ENCODE data around the gene MICAL2.

MICAL2 gene, protein sequence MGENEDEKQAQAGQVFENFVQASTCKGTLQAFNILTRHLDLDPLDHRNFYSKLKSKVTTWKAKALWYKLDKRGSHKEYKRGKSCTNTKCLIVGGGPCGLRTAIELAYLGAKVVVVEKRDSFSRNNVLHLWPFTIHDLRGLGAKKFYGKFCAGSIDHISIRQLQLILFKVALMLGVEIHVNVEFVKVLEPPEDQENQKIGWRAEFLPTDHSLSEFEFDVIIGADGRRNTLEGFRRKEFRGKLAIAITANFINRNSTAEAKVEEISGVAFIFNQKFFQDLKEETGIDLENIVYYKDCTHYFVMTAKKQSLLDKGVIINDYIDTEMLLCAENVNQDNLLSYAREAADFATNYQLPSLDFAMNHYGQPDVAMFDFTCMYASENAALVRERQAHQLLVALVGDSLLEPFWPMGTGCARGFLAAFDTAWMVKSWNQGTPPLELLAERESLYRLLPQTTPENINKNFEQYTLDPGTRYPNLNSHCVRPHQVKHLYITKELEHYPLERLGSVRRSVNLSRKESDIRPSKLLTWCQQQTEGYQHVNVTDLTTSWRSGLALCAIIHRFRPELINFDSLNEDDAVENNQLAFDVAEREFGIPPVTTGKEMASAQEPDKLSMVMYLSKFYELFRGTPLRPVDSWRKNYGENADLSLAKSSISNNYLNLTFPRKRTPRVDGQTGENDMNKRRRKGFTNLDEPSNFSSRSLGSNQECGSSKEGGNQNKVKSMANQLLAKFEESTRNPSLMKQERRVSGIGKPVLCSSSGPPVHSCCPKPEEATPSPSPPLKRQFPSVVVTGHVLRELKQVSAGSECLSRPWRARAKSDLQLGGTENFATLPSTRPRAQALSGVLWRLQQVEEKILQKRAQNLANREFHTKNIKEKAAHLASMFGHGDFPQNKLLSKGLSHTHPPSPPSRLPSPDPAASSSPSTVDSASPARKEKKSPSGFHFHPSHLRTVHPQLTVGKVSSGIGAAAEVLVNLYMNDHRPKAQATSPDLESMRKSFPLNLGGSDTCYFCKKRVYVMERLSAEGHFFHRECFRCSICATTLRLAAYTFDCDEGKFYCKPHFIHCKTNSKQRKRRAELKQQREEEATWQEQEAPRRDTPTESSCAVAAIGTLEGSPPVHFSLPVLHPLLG

DNA sequence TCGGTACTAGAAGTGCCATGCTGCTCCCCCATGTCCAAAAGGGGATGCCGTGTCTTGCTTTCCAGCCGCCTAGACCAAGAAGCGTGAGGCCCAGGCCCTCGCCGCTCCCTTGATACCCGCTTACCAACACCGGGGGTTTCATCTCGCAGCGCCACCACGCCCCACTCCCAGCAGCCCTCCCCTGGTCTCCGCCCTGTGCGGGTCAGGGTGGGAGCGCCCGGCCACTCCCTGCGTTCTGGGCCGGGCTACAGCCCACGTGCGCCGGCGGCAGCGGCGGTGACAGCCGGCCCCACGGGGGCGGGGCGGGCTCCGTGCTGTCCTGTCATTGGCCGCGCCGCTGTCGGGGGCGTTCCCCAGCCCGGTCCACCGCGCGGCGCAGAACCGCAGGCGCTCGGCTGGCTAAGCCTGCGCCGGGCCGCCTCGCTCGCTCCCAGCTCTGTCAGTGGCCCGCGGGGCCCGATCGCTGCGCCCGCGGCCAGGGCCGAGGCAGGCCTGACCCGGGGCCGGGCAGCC, at the start of gene MICAL2:
TSS of gene MICAL2 (plus strand) at position 390 of the 513 bp plus-strand sequence. CDS start 51,566 bp downstream, outside the sequence.
- peak; percentile 81 for DNase-seq (ENCODE audit: low read depth)

DNA sequence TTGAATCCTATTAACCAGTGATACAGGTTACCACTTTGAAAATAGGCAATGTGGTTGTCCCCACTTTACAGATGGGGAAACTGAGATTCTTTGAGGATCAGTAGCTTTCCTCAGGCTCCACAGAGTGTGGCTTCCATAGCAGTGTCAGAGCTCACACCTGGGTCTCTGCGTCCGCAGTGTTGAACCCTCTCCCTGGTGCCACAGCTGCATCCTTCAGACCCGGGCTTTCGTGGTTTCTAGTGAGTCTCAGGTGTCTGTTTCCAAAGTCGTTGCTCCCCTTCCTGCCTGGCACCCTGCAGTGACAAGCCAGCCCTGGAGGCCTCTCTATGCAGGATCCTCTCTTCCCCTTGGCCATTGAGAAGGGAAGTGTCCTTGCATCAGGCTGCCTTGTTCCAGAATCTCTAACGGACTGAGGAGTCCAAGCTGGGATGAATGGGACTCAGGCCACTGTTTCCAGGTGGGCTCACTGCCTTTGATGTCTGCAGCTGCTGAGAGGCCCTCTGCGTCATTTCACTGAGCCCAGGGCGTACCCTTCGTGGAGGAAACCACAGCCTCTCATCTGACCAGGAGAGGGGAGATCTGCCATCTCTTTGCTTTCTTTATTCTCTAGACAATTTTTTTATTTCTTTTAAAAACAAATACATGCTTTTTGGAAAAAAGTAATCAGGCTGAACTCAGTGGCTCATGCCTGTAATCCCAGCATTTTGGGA, 48.4 kb upstream of the MICAL2 start:
- no peak for DNase-seq (ENCODE audit: low read depth)

DNA sequence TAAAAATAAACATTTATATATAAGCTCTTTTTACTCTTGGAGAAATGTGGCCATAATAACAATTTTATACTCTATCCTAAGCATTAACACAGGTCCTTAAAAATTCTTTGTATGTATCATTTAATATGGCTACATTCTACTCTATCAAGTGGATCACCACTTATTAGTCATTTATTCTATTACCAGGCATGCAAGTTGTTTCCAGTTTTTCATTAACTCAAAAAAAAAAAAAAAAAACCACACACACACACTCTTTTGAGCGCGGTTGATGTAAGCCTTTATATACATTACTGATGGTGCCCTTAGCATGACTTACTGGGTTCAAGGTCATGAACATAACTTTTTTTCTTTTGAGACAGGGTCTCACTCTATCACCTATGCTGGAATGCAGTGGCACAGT, 47.1 kb upstream of the MICAL2 start:
- no peak for DNase-seq (ENCODE audit: low read depth)

DNA sequence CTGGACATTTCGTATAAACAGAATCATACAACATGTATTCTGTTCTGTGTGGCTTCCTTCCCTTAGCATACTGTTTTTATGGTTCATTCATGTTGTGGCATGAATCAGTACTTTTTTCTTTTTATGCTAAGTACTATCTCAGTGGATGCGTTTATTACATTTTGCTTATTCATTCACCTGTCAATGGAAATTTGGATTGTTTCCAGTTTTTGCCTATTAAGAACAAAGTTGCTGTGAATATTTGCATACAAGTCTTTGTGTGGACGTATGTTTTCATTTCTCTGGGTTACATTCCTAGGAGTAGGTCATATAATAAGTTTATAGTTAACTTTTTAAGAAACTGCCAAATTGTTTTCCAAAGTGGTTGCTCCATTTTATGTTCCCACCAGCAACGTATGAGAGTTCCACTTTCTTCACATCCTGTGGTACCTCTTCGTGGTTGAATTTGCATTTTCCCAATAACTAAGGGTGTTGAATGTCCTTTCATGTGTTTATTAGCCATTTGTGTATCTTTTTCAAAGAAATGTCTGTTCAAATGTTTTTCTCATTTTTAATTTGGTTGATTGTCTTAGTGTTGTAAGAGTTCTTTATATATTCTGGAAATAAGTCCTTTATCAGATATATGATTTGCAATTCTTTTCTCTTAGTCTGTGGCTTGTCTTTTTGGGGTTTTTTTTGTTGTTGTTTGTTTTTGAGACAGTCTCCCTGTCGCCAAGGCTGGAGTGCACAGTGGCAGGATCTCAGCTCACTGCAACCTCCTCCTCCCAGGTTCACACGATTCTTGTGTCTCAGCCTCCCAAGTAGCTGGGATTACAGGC, 46.0 kb upstream of the MICAL2 start:
- no peak for DNase-seq (ENCODE audit: low read depth)

DNA sequence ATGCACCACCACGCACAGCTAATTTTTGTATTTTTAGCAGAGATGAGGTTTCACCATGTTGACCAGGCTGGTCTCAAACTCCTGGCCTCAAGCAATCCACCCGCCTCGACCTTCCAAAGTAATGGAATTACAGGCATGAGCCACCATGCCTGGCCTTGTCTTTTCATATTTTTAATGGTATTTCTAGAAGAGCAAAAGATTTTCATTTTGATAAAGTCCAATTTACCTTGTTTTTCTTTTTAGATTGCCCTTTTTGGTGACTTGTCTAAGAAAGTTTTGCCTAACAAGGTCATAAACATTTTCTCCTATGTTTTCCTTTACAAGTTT, 45.5 kb upstream of the MICAL2 start:
- DNase-seq (ENCODE audit: low read depth), result no peak

DNA sequence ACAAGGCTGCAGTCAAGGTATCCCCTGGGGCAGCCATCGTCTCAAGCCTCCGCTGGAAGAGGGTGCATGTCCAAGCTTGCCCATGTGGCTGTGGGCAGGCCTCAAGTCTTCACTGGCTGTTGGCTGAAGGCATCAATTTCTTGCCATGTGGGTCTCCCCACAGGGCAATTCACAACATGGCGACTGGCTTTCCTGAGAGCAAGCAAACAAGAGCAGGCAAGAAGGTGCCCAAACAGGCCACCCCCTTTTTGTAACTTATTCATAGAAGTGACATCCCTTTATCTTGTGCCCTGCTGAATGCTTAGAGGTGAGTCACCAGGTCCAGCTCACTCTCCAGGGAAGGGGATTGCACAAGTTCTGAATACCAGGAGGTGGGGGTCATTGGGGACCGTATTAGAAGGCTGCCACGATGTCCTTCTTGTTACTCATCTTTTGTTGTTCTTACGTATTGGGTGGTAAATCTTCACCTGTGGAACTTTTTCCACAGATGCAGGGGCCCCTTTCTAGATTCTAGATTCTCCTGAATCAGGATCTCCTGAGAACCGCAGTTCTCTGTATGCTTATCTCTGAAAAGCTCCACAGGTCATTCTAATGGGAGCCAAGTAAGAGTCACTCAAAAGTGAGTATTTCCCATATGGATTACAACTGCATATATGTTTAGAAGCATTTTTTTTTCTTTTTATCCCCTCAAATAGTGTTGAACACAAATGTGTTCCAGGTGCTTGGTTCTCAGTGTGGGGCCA, 44.2 kb upstream of the MICAL2 start:
- peak; percentile 92 for DNase-seq (ENCODE audit: low read depth)

DNA sequence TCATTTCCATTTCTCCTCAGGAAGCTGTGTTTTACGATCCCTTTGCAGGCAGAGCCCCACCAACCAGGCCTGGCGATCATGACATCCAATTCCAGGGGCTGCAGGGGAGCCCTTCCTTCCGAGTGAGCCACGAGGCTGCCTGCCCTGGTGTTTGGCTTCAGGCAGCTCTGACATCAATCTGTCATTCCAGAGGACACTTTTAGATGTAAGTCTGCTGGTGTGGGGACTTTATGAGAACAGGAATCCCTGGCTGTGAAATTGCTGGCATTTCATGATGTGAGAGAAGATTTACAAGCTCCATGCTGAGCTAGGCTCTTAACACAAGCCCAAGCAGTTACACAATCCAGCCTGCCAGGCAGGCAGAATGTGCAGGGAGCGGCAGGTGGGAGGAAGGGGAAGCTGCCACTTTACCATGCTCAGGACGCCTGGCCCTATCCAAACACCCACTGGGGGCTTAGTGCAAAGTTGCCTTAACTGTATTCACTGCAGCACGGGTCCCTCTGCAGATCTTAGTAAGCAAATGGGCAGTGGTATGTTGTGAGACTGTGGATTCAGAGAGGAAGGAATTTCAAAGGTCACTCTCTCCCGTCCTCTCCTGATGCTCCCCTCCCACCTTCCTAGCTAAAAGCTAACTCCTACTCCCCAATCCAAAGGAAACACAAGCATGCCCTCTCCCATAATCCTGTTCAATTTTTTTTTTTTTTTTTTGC, 43.4 kb upstream of the MICAL2 start:
- DNase-seq (ENCODE audit: low read depth), result peak; percentile 82

DNA sequence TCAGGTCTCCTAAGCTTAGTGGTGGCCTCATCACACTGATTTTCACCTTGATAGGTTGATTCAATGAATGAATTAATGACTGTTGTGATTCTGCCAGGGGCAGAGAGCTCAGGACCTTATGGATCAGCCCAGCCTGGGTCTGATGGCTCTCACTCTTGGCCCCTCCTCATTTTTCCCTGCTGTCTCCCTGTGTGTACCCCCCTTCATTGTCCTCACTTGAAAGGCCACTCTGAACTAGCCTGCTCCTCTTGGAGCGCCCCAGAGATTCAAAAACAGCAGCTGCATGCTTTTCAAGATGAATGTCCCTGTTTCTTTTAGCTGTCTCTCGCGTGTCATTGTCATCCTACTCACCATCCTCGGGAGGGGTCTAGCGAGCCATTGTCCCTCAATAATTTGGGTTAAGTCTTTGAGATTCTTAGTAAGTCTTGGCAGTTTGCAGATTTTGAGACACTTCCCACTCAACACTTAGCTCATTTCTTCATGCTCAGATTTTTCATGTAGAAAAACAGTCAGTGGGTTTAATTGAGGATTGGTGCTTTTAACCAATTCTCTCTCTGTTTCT, 42.5 kb upstream of the MICAL2 start:
- no peak for DNase-seq (ENCODE audit: low read depth)

DNA sequence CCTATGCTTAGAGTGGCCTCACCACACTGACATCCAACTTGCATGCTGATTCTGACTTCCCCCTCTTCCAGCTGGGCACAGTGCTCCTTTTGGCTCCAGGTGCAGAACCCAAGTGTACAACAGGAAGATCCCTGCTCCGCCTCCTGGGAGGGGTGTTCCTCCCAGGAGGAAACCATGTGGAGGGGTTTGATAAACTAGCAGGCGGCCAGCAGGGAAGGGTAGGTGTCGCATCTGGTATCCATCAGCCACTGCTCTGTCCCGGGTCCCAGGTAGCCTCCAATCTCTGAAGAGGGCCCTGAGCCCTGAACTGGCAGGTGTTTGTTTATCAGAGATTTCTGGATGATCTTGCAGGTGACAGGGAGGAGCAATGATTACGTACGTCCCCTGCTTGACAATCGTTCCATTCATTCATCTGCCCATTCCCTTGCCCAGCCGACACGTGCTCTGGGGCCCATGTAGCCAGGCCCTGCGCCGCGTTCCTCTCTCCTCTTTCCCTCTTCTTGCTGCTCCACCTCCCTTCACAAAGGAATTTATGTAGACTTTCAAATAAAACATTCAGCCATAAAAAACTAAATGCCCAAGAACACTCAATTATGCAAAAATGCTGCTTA, 41.2 kb upstream of the MICAL2 start:
- no peak for DNase-seq (ENCODE audit: low read depth)

DNA sequence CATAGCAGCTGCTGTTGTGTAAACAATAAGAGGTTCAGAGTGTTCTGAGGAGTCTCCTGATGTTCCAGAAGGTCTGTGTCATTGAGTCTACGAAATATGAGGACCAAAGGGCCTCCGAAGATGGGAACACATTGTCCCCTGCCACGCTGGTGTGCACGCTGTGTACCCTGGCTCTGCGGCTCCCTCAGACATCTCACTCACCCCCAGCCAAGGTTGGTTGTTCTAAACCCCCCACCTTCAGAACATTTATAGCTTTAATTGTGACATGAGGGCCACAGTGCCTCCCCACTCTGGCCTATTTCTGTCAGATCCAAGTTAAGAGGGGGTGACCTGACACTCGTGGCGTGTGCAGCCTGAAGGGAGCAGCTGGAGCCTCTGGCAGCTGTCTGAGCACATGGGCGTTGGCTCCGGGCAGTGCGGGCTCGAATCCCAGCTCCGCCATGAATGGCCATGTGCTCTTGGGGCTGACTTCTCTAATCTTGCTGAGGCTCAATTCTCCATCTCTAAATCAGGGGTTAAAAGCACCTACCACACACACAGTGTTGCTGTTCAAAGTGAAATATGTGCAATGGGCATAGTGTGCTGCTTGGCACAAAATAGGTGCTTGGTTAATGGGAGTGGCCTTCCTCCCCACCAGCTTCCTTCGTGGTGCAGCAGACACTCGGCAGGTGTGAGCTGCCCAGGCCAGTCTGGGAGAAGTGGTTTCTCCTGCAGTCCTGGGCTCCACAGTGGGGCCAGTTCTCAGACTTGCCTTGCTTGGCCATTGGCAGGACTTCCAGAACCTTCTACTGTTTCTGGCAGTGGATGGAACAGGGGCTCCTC, 39.7 kb upstream of the MICAL2 start:
- peak; percentile 49 for DNase-seq (ENCODE audit: low read depth)

DNA sequence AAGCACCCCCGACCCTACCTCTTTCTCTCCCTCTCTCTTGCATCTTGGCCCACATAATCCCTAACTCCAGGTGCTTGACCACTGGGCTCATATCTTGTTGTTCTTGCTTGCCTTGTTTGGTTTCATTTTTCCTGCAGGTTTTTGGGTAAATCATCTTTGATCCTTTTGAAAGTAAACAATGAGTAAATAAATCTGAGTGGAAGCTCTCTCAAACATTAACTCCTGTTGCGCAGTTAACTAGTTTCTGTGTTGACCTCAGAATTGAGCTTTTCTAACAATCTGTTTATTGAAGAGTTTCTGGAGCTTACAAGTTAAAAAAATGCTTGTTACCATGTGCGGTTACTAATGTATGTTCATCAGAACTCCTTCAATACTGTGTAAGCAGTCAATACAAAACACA, 38.8 kb upstream of the MICAL2 start:
- no peak for DNase-seq (ENCODE audit: low read depth)

DNA sequence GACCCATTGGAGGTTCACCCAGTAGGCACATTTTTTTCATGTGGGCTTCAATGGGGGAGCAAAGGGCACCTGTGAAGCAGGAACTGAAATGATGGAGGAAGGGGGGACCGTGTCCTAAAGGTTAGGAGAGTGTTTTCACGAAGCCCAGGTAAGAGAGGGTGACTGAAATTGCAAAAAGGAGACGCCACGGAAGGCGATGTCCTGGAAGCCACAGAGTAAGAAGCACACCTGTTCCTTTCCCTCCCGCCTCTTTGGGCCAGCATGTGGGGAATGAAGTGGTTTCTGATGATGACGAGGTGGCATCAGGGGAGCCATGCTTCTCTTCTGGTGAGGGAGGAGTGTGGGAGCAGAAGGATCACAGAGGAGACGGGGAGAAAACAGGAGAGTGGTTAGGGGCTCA, 37.0 kb upstream of the MICAL2 start:
- no peak for DNase-seq (ENCODE audit: low read depth)

DNA sequence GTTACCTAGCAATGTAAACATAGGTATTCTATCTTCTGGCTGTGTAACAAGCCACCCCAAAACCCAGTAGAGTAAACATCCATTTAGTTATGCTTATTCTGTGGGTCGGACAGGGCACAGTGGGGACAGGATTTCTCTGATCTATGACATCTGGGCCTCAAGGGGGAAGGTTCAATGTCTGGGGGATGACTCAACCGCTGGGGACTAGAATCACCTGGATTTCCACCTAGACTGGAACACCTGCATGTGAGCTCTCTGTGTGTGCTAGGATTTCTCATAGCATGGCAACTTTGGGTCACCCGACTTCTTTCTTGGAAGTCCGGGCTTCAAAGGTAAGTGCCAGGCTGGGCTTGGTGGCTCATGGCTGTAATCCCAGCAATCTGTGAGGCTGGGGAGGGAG, 36.5 kb upstream of the MICAL2 start:
- DNase-seq (ENCODE audit: low read depth), result no peak

DNA sequence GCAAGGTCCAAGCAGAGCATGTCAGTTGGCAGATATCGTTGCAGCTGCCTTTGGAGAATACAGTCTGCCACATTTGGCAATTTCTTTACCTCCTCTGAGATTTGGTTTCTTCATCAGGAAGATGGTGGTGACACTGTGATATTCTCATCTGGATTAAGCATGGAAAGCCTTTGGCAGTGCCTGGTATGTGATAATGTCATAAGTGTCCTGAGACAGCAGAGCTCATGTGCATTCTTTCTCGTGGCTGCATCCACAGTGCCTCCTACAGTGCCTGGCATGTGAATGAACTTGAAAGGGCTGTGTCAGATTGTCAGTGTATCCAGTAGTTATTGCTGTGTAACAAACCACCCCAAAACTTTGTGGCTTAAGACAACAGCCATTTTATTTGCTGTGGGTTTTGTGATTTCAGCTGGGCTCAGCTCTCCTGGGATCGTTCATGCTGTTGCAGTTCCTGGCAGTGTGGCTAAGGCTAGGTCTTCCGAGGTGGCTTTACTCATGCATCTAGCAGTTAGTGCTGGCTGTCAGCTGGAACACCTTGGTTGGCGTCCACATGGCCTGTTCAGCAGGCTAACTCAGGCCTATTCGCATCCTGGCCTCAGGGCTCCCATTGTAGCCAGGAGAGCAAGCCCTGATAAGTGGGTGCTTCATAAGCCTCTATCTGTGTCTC, 35.7 kb upstream of the MICAL2 start:
- DNase-seq (ENCODE audit: low read depth), result peak; percentile 37

DNA sequence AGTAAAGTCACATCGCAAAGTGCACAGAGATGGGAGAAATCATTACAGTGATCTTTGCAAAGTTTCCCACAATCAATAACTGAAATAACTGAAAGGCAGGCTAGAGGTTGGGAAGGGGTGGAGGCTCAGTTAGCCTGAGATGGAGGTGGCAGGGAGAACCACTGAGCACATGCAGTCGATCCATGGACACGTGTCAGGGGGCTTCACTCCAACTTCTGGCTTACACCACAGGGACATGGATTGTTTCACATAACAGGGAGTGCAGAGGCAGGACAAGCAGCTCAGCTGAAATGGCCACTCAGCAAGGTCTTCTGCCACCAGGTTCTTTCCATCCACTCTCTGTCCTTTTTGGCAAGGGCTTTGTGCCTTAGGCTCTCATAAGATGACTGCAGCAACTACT, 35.1 kb upstream of the MICAL2 start:
- no peak for DNase-seq (ENCODE audit: low read depth)

DNA sequence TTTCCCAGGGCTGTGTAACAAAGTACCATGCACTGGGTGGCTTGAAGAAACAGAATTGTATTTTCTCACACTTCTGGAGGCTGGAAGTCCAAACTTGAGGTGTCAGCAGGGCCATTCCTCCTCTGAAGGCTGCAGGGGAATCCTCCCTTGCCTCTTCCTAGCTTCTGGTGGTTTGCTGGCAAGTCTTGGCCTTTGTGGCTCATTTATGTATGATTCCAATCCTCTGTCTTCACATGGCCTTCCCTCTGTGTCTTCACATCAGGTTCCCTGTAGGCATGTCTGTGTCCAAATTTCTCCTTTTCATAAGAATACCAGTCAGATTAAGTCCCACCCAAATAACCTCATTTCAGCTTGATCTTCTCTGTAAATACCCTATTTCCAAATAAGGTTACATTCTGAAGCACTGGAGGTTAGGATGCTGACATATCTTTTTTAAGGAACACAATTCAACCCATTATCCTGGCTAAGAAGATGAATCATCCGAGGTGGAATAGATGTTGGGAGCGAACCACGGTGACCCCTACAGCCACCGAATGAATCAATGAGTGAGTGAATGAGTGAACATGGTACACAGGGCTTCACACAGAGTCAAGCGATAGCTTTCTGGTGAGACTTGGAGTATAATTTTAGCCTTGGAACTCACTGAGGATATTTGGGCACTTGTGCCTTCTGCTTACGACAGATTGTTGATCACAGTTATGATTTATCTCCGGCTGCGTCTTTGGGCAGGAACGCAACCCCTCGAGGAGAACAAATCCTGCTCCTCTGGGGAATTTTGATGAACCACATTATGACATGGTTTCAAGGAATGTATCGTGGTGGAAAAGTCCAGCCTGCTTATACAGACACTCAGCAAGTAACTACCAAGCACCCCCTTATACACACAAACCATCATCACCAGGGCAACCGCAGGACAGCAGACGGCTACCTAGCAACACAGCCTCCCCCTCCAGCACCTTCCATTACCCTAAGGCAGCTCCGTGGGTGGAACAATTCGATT, 34.3 kb upstream of the MICAL2 start:
- peak; percentile 100 for DNase-seq (ENCODE audit: low read depth)

Measured in amniotic epithelial cell (primary cell).